ENCODE data around the gene CDKN2AIPNL.

GRCh38 chr5:134437847-134438581, 26.3 kb upstream of the CDKN2AIPNL start:
- TF ChIP-seq SIN3B (IDR thresholded peaks at IDR 0.05; ENCODE audit: low read length) (no peak), ZFP36 (IDR thresholded peaks at IDR 0.05; ENCODE audit: borderline replicate concordance, low read depth, low read length, partially characterized antibody) (no peak), NR3C1 (CRISPR knock-in tag; IDR thresholded peaks at IDR 0.05) (no peak)

All from HepG2 (cell line).